Endothelial cell of umbilical vein (primary cell): ENCODE data around the gene TRAPPC10. TPM values are rescaled to one million over a fixed set of nuclear protein-coding genes. Genes with fewer than 3 reads are reported as not detected.

Experiments
- BruUV-seq: library from RNA; stranded (reverse); fragments of 400-500 nt; replicated peaks from 2 replicates; lab custom pipeline; 2021; lab: Mats Ljungman, UMichigan
- CTCF ChIA-PET: fragments of 300-600, 350-600 bp; sonication (Branson Sonifier 250); formaldehyde crosslinking; loops from one replicate; lab custom pipeline; 2021; ENCODE audit warnings: antibody characterized with exemption, inconsistent platforms; lab: Charles Lee
- POLR2A ChIA-PET: fragments of 300-600, 350-600 bp; sonication (Branson Sonifier 250); formaldehyde crosslinking; loops from one replicate; lab custom pipeline; 2021; ENCODE audit warnings: antibody characterized with exemption, inconsistent platforms; lab: Charles Lee
- DNase-seq: peaks from one replicate; pipeline ENCODE4 v3.0.0-alpha.2; 2011; ENCODE audit warnings: low read depth, low spot score
- FAIRE-seq: peaks from 2 replicates; lab custom pipeline; 2011; peaks lifted over from hg19 to GRCh38; lab: Jason Lieb, UNC
- H2AFZ ChIP-seq: 2 replicates; pipeline ENCODE4 v1.6.0; 2012; ENCODE audit warnings: low read depth, low read length, control low read depth, inconsistent platforms
- H3K27ac ChIP-seq: 2 replicates; pipeline ENCODE4 v1.5.1; 2011; ENCODE audit warnings: low read depth, mild to moderate bottlenecking, control low read depth, low read length, moderate library complexity; ENCODE audit not compliant: insufficient read depth
- H3K27me3 ChIP-seq, 2 experiments: 2 replicates each; pipeline versions ENCODE4 v1.6.0 to v1.6.1; 2011; ENCODE audit warnings: low read length in 2 of 2, mixed read lengths in 1 of 2; ENCODE audit not compliant: control insufficient read depth in 2 of 2, insufficient read depth in 2 of 2
- H3K36me3 ChIP-seq, 2 experiments: 2 replicates in 1 of 2; 3 replicates in 1 of 2; pipeline ENCODE4 v1.5.1; 2011; ENCODE audit warnings: low read length in 2 of 2, mild to moderate bottlenecking in 1 of 2, moderate library complexity in 1 of 2; ENCODE audit not compliant: control insufficient read depth in 2 of 2, insufficient read depth in 2 of 2; ENCODE audit errors: extremely low read depth in 1 of 2
- H3K4me1 ChIP-seq: 3 replicates; pipeline ENCODE4 v1.5.1; 2011; ENCODE audit warnings: mild to moderate bottlenecking, low read length; ENCODE audit not compliant: control insufficient read depth, insufficient read depth; ENCODE audit errors: extremely low read depth
- H3K4me2 ChIP-seq: 2 replicates; pipeline ENCODE4 v1.6.1; 2011; ENCODE audit warnings: low read length, control low read depth, mixed read lengths; ENCODE audit not compliant: insufficient read depth
- H3K4me3 ChIP-seq, 3 experiments: fragments of 200-600 bp in 1 of 3; sonication (generic), shearing (Covaris generic) in 1 of 3; replicated peaks in 1 of 3; 2 replicates each; pipeline ENCODE4 v1.5.1; 2011 to 2016; ENCODE audit warnings: control low read depth in 3 of 3, low read length in 3 of 3, mild to moderate bottlenecking in 2 of 3, inconsistent platforms in 1 of 3, low read depth in 1 of 3, moderate library complexity in 1 of 3; ENCODE audit not compliant: insufficient read depth in 1 of 3
- H3K79me2 ChIP-seq: 2 replicates; pipeline ENCODE4 v1.6.0; 2012; ENCODE audit warnings: low read length, inconsistent platforms; ENCODE audit not compliant: control insufficient read depth, insufficient read depth
- H3K9ac ChIP-seq: replicated peaks from 2 replicates; pipeline ENCODE3; 2011; ENCODE audit warnings: low read length, control low read depth; ENCODE audit not compliant: insufficient read depth; ENCODE audit errors: extremely low read depth
- H3K9me1 ChIP-seq: replicated peaks from 3 replicates; pipeline ENCODE4 v1.6.0; 2011; ENCODE audit warnings: mild to moderate bottlenecking, low read length; ENCODE audit not compliant: control insufficient read depth, insufficient read depth; ENCODE audit errors: extremely low read depth
- H3K9me3 ChIP-seq: replicated peaks from 2 replicates; pipeline ENCODE4 v1.5.1; 2012; ENCODE audit warnings: low read length, inconsistent platforms; ENCODE audit not compliant: control insufficient read depth, insufficient read depth
- H4K20me1 ChIP-seq: replicated peaks from 2 replicates; pipeline ENCODE3; 2011; ENCODE audit warnings: mild to moderate bottlenecking, low read length; ENCODE audit not compliant: control insufficient read depth, insufficient read depth; ENCODE audit errors: extremely low read depth
- CTCF ChIP-seq, 2 donors: IDR thresholded peaks; 1 replicate in 1 of 2; 2 replicates in 1 of 2; pipeline ENCODE4 v1.5.1; 2011; ENCODE audit warnings: low read length in 2 of 2, mild to moderate bottlenecking in 2 of 2, moderate library complexity in 2 of 2, control low read depth in 1 of 2, inconsistent platforms in 1 of 2, low read depth in 1 of 2; ENCODE audit not compliant: insufficient read depth in 1 of 2; ENCODE audit errors: extremely low read depth in 1 of 2
- EZH2 ChIP-seq: IDR thresholded peaks from 2 replicates; pipeline ENCODE4 v1.6.1; 2012; ENCODE audit warnings: borderline replicate concordance, low read depth, mild to moderate bottlenecking, moderate library complexity, low read length, inconsistent platforms; ENCODE audit not compliant: severe bottlenecking
- GATA2 ChIP-seq: IDR thresholded peaks from 2 replicates; pipeline ENCODE4 v1.7.0; 2011; ENCODE audit warnings: low read depth, mild to moderate bottlenecking, moderate library complexity, mixed read lengths, low read length; ENCODE audit not compliant: insufficient read length, insufficient read depth
- JUN ChIP-seq: IDR thresholded peaks from 2 replicates; pipeline ENCODE4 v1.6.1; 2011; ENCODE audit warnings: borderline replicate concordance, low read depth; ENCODE audit not compliant: insufficient read length, insufficient read depth
- MAX ChIP-seq: IDR thresholded peaks from 2 replicates; pipeline ENCODE4 v1.6.1; 2011; ENCODE audit not compliant: insufficient read depth, insufficient read length
- MYC ChIP-seq: IDR thresholded peaks from one replicate; pipeline ENCODE4 v1.6.1; 2011; ENCODE audit warnings: mild to moderate bottlenecking, low read depth, low read length
- POLR2A ChIP-seq: IDR thresholded peaks from 2 replicates; pipeline ENCODE4 v1.6.1; 2012; ENCODE audit warnings: low read depth, mild to moderate bottlenecking, control low read depth, low read length
- POLR2AphosphoS5 ChIP-seq: IDR thresholded peaks from 2 replicates; pipeline ENCODE4 v1.6.1; 2012; ENCODE audit warnings: low read depth, mild to moderate bottlenecking, control low read depth, low read length, moderate library complexity; ENCODE audit not compliant: insufficient read depth
- dilution Hi-C: fragments of 300-500 bp; cut with MboI; formaldehyde crosslinking; loops from one replicate; pipeline ENCODE4 v1.15.0; 2019; ENCODE audit warnings: low sequenced_read_pairs; ENCODE audit not compliant: extremely low pct_ligation_motif_present
- intact Hi-C: fragments of 100-400 bp; cut with micrococcal nuclease; formaldehyde crosslinking; loops from one replicate; pipeline ENCODE4 v1.10.0; 2022
- polyA plus RNA-seq, 4 experiments: library from polyadenylated mRNA; depleted of rRNA in 3 of 4; stranded (reverse) in 3 of 4; unstranded in 1 of 4; fragments of >200 nt; gene quantifications; 2 replicates each; pipeline versions ENCODE4 v1.2.1 to v1.2.3, GENCODE V29; 2011 to 2012; ENCODE audit warnings: missing spikeins in 1 of 4
- total RNA-seq: library from RNA; stranded (reverse); gene quantifications from 2 replicates; pipeline ENCODE4 v1.2.3, GENCODE V29; 2021

The TRAPPC10 gene
- total and polyA plus RNA-seq, 2 donors (not counting 3 experiments of a cell fraction or from before 2014, with no cell fraction given): 21.5 to 33.6 TPM

- TF ChIP-seq GATA2: no peak
- TF ChIP-seq POLR2A: no peak
- TF ChIP-seq POLR2AphosphoS5: no peak
- no peak for TF ChIP-seq MYC
- TF ChIP-seq EZH2: no peak
- no peak for TF ChIP-seq MAX
- TF ChIP-seq CTCF (IDR thresholded peaks at IDR 0.05; ENCODE audit: extremely low read depth in 1 of 2, insufficient read depth in 1 of 2, low read depth in 1 of 2, low read length in 2 of 2): no peak
- no peak for TF ChIP-seq JUN
- ChIA-PET POLR2A (no interaction called here), CTCF (interaction anchor here (0.9 kb wide), 1 partner anchor 14 kb away, joined by 3 read pairs; no protein-coding TSS in a partner anchor)
- no TSS peak for BruUV-seq
- no peaks in the 10 kb centered on the region for H3K27me3 ChIP-seq
- no peak overlapping the region for H3K4me3 ChIP-seq
- no peak overlapping the region for H3K4me2 ChIP-seq
- H3K36me3 ChIP-seq: no peaks in the 10 kb centered on the region
- H2AFZ ChIP-seq: no peak overlapping the region
- H4K20me1 ChIP-seq: peaks cover 4% of the 10 kb centered on the region
- H3K9ac ChIP-seq: no peak overlapping the region
- intact Hi-C loops: no loop called here
- DNase-seq: no peak
- no peaks in the 10 kb centered on the region for H3K9me3 ChIP-seq
- H3K9me1 ChIP-seq: no peaks in the 10 kb centered on the region
- FAIRE-seq: no peak
- H3K79me2 ChIP-seq: peaks cover 90% of the 10 kb centered on the region
- H3K27ac ChIP-seq: no peak overlapping the region
- dilution Hi-C loops: no loop called here
- H3K4me1 ChIP-seq: peaks cover 3% of the 10 kb centered on the region
Observed at GRCh38 chr21:44020551-44020950, 8.4 kb downstream of the TRAPPC10 start.
